Activated naive CD8-positive, alpha-beta T cell treated with anti-CD3 and anti-CD28 coated beads, Interleukin-2, amount 10 ng/mL, durations not matched to agents 7 days and 5 days (primary cell): ENCODE results near the gene STK32C. TPM values are rescaled to one million over a fixed set of nuclear protein-coding genes. Genes with fewer than 3 reads are reported as not detected.

ENCODE experiments used
- ATAC-seq: fragments of 150-1000 bp; cut with Tn5 transposase; one replicate; pipeline ENCODE4 v1.10.0; 2021; ENCODE audit warnings: low read depth, moderate library complexity
- POLR2A ChIA-PET: fragments of 350-600 bp; sonication (Branson Sonifier 250); formaldehyde crosslinking; loops from one replicate; lab custom pipeline; 2021; ENCODE audit warnings: antibody characterized with exemption; lab: Charles Lee
- DNase-seq: peaks from one replicate; pipeline ENCODE4 v3.0.0; 2021
- H3K27ac Mint-ChIP-seq: one replicate; pipeline ENCODE4 v1.8.0; 2022; ENCODE audit warnings: mild to moderate bottlenecking, mixed read lengths
- H3K27me3 Mint-ChIP-seq: one replicate; pipeline ENCODE4 v1.8.0; 2022; ENCODE audit warnings: mild to moderate bottlenecking, moderate library complexity, mixed read lengths
- H3K36me3 Mint-ChIP-seq: one replicate; pipeline ENCODE4 v1.8.0; 2021; ENCODE audit warnings: mild to moderate bottlenecking, mixed read lengths
- H3K4me1 Mint-ChIP-seq: one replicate; pipeline ENCODE4 v1.8.0; 2021; ENCODE audit warnings: mixed read lengths
- H3K4me3 Mint-ChIP-seq: one replicate; pipeline ENCODE4 v1.8.0; 2022; ENCODE audit warnings: mild to moderate bottlenecking, moderate library complexity, mixed read lengths
- H3K9me3 Mint-ChIP-seq: one replicate; pipeline ENCODE4 v1.8.0; 2021; ENCODE audit warnings: mixed read lengths
- total RNA-seq, 2 experiments: library from RNA; stranded (reverse); gene quantifications; one replicate each; pipeline ENCODE4 v1.2.3, GENCODE V29; 2021

Gene STK32C
- total RNA-seq, 2 experiments from 2014 or later = 12.5 TPM

DNA sequence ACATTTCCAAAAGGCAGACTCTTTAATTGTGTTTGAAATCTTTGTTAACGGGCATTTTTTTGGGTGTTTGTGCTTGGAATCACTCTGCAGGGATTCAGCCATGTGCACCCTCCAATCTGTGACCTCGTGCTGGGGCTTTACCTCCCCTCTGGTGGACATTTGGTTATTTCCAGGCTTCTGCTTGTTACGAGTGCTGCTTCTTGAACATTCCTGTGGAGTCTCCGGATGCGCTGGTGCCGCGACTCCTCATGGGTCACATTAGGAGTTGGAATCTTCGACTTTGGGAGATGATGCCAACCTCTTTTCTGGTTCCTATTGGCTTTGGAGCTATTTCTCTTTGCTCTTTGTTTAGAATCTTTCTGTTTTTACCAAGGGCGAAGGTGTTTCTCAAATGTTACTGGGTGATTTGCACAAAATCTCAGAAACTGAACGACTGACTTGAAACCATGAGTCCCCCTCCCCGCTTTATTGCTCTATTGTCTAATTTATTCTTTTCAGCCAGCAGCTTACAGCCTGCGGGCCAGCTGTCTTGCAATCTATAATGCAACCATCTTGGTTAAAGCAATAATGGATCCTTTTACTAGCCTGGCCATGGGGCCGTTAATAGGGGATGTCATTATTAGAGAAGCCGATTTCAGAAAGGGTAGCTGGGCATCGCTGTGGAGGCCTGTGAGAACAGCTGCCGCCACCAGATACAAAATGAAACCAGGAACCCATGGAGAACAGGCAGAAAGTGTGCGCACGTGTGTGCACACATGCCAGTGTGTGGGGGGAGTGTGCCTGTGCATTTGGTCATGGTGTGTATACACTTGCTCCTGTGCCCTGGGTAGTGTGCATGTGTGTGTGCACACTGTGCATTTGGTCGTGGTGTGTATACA is 130.9 kb downstream of the STK32C start:
- Mint-ChIP-seq H3K36me3 (no peaks in the 10 kb centered on the region), H3K9me3 (peaks cover 6% of the 10 kb centered on the region), H3K27ac (no peak overlapping the region), H3K4me1 (no peaks in the 10 kb centered on the region), H3K4me3 (no peak overlapping the region), H3K27me3 (peaks cover 22% of the 10 kb centered on the region)
- no peak for ATAC-seq
- no peak for DNase-seq
- POLR2A ChIA-PET = no interaction called here

DNA sequence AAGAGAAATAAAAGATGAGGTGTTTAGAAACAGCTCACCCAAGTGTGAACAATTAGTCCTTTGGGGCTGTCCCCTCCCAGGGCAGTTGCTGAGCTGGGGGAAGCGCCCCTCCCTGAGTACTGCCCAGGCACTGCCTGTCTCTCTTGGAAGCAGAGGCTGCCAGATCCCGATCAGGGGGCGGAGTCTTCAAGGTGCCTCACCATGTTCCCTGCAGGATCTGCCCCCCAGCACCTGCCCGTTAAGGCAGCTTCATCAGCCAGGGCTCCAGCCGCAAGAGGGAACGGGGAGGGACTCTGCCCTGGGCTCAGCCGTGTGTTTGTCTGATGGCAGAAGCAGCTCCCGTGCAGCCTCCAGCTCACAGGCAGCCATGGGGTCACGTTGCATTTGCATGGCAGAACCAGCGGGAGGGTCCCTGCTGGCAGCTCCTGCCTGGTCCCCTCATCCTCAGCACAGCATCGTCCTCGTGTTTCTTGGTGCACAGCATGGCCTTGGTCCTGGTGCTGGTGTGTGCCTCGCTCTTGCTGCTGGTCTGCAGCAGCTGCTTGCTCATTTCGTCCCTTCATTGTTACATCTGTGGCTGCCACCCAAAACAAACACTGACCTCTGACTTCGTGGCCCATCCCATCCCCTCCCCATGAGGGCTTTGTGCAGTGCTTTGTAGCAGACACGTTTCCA is 131.7 kb downstream of the STK32C start:
- DNase-seq = no peak
- H3K4me1 Mint-ChIP-seq = no peaks in the 10 kb centered on the region
- peaks cover 19% of the 10 kb centered on the region for H3K27me3 Mint-ChIP-seq
- POLR2A ChIA-PET = no interaction called here
- no peak for ATAC-seq
- no peak overlapping the region for H3K4me3 Mint-ChIP-seq
- no peak overlapping the region for H3K27ac Mint-ChIP-seq
- no peaks in the 10 kb centered on the region for H3K36me3 Mint-ChIP-seq
- H3K9me3 Mint-ChIP-seq = peaks cover 6% of the 10 kb centered on the region

DNA sequence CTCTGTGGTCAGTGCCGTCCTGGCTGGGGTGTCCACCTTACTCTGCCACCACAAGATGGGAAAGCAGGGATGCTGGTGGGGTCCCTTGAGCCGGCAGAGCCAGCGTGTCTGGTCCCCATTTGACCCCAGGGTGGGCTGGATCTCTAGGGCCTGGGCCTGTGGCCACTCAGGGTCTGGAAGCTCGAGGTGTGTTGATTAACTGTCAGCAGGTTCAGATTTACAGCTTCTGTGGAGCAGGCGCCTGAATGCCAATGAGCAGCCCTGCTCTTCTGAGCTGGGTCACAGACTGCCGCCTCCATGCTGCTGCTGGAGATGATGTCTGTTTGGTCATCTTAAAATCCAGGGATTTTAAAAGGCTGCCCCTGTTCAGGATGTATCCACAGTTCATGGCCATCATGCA is 132.3 kb downstream of the STK32C start:
- ATAC-seq = no peak

DNA sequence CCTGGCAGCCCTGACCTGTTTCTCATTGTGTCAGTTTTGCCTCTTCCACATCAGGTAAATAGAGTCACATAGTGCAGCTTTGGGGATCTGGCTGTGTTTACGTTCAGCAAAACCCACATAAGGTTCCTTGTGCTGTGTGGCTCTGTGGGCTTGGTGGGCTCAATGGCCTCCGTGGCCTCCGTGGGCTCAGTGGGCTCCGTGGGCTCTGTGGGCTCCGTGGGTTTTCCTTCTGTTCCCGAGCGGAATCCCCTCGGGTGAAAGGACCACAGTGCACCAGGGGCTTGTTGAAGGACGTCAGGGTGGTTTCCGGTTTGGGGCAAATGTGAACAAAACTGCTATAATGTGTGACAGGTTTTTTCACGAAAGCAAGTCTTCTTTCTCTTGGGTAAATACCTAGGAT is 133.5 kb downstream of the STK32C start:
- peaks cover 6% of the 10 kb centered on the region for H3K9me3 Mint-ChIP-seq
- no peaks in the 10 kb centered on the region for H3K36me3 Mint-ChIP-seq
- no peak overlapping the region for H3K4me3 Mint-ChIP-seq
- POLR2A ChIA-PET = no interaction called here
- ATAC-seq (no peak), DNase-seq (no peak)
- H3K4me1 Mint-ChIP-seq = no peaks in the 10 kb centered on the region
- peak overlapping the region; percentile 12 for H3K27ac Mint-ChIP-seq
- H3K27me3 Mint-ChIP-seq = peaks cover 15% of the 10 kb centered on the region

More for the DNA sequence above, 132.3 kb downstream of the STK32C start:
- no peaks in the 10 kb centered on the region for H3K36me3 Mint-ChIP-seq
- POLR2A ChIA-PET = no interaction called here
- no peaks in the 10 kb centered on the region for H3K4me1 Mint-ChIP-seq
- no peak overlapping the region for H3K4me3 Mint-ChIP-seq
- H3K27me3 Mint-ChIP-seq = peaks cover 15% of the 10 kb centered on the region
- H3K9me3 Mint-ChIP-seq = peaks cover 6% of the 10 kb centered on the region
- no peak for DNase-seq
- H3K27ac Mint-ChIP-seq = no peak overlapping the region

DNA sequence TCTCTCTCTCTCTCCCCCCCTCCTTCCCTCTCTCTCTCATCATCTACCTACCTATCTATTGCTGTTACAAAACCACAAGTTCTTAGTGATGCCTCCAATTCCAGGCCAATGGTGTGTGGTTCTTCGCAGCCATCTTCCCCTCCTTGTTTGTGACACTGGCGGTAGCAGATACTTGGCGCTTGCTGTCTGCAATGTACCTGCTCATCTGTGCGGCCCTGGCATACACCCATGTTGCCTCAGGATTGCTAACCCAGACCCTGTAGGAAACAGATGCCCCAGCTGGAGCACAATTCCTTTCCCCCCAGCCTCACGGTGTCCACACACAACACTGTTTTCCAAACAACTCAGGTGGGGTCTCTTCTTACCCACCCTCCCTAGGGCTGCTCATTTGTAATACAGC is 134.6 kb downstream of the STK32C start:
- Mint-ChIP-seq H3K4me3 (no peak overlapping the region), H3K4me1 (no peaks in the 10 kb centered on the region), H3K27ac (peak overlapping the region; percentile 28), H3K27me3 (peaks cover 15% of the 10 kb centered on the region), H3K9me3 (peaks cover 6% of the 10 kb centered on the region), H3K36me3 (no peaks in the 10 kb centered on the region)
- POLR2A ChIA-PET = no interaction called here
- ATAC-seq (no peak), DNase-seq (no peak)

DNA sequence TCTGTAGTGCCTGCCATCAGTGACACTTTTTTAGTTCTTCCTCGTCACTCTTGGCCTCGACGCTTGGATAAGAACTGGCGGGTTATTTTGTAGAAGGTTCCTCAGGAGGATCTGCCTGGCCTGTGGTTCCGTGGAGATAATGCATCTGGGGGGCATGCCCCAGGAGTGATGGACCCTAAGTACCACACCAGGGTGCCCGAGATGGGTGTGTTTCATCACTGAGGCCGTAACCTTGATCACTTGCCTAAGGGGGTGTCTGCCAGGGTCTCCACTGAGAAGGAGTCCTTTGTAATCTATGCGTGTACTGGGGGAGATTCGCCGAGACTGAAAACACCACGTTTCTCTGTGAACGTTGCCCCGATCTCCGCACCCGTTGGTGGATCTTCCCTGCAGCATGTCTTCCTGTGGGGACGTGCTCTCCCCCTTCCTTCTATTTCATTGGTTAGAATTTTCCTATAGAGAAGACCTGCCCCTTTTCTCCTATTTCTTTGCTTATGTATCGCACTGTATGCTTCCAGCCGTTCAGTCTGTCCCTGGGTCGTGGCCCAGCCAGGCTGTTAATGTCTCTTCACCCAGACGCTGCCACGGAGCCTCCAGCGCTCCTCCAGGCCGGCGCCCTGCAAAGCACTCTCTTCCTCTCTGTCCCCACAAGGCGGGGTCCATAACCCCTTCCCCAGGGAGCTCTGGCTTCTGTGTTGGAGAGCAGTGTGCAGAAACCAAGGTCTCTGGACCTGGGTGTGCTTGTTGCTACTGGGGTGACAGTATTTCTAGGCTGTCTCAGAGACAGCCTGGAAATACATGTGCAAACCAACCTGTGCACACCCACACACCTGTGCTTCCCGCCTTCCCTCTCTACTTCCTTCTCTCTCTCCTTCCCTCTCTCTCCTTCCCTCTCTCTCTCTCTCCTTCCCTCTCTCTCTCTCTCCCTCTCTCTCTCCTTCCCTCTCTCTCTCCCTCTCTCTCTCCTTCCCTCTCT is 135.4 kb downstream of the STK32C start:
- Mint-ChIP-seq H3K27ac (no peak overlapping the region), H3K27me3 (peaks cover 15% of the 10 kb centered on the region), H3K36me3 (no peaks in the 10 kb centered on the region), H3K9me3 (peaks cover 6% of the 10 kb centered on the region), H3K4me1 (no peaks in the 10 kb centered on the region), H3K4me3 (no peak overlapping the region)
- no peak for DNase-seq
- POLR2A ChIA-PET = no interaction called here
- no peak for ATAC-seq

DNA sequence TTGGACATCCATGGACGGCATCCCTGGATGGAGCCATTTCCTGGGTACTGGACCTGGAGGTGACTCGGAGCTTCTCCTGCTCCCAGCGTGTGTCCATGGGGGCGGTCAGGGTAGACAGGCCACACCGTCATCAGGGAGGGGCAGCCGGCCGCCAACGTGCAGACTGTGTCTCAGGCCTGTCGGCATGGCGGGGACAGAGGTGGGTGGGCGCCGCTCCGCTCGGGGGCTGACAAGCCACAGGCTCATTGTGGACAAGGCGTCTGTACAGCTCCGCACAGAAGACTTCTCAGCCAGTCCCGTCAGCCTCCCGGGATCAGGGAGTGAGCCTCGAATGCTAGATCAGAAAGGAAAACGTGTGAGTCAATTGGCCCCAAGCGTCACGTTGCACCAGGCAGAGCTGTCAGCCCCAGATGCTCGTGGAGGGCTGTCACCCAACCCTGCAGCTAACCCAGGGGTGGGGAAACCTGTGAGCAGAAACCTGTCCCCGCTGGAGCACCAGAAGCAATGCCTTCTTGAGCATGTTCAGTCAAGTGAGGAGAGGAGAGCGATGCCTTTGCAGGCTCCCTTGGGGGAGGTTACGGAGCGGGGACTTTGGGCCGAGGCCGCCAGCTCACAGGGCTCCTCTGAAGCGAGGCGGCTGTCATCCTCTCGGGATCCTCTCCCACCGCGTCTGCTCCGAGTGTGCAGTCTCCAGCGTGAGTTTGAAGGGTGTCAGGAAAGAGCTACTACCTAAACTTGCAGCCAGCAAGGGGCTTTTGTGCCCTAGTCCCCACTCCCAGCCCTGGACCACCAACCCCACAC is 137.0 kb downstream of the STK32C start:
- ATAC-seq (no peak), DNase-seq (no peak)
- H3K27me3 Mint-ChIP-seq = peaks cover 5% of the 10 kb centered on the region
- H3K4me1 Mint-ChIP-seq = peaks cover 3% of the 10 kb centered on the region
- H3K27ac Mint-ChIP-seq = no peak overlapping the region
- H3K4me3 Mint-ChIP-seq = no peak overlapping the region
- H3K36me3 Mint-ChIP-seq = no peaks in the 10 kb centered on the region
- POLR2A ChIA-PET = no interaction called here
- H3K9me3 Mint-ChIP-seq = peaks cover 6% of the 10 kb centered on the region

DNA sequence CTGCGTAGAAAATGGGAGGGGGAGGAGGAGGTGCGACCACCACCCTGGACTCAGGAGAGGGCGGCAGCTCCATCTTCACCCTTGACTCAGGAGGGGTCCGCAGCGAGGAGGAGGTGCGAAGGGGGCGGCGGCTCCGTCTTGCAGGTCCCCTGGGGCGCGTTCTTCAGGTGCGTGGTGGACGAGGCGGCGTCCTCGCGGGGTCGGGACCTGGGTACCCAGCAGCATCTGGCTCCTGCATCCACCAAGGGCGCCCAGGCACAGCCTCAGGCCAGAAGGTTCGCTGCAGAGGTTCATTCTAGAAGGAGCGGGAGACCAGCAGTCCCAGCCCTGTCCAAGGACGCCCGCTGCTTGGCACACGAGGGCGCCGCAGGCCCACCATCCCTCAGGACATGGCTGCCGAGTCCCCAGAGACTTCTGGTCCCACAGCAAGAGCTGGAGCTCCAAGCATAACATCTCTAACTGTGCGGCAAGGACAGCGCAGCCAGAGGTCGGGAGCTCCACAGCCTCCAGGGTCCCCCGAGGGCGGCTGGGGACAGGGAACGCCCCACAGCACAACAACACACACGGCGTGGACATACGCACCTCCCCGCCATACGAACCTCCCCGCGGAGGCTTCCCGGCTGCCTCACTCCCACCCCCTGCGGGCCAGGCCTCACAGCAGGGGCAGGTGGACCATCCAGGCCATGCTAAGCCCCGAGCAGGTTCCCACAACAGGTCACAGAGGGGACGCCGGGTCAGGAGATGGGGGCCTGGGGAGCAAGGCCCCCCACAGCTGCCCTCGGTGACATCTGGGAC is 137.8 kb downstream of the STK32C start:
- Mint-ChIP-seq H3K36me3 (no peaks in the 10 kb centered on the region), H3K27me3 (no peaks in the 10 kb centered on the region), H3K4me1 (peaks cover 3% of the 10 kb centered on the region), H3K9me3 (peaks cover 6% of the 10 kb centered on the region), H3K4me3 (no peak overlapping the region), H3K27ac (no peak overlapping the region)
- POLR2A ChIA-PET = no interaction called here
- DNase-seq (no peak), ATAC-seq (no peak)

DNA sequence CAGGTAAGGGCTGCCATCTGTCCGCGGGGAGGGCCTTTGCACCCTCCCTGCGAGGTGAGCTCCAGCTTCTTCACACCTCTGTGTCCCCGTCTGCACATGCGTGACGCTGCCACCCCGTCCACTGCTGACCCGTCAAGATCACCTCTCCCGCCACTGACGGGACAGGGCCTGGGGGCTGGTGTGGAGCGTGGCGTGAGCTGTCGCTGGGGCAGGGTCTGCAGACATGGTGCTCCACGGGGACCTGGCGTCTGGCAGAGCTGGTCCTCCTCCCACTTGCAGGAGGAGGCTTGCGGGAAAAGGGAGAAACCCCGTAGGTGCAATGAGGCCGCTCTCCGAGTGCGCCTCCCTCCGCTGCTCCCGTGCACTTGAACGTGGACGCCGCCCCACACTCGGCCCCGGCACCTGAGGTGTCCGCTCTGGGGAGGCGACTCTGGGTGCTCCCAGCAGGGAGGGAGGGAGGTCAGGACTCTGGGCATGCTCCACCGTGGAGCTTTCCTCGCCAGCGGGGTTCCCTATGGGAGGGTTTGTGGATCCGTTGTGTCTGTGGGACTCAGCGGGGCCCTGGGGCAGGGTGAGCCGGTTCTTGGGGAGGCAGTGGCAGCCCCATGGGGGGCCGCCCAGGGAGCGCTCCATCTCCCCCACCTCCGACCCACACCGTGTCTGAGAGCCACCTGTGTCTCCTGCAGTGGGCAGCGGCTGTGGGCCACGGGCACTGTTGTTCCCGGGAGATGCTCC is 138.6 kb downstream of the STK32C start:
- Mint-ChIP-seq H3K4me3 (no peak overlapping the region), H3K4me1 (peaks cover 3% of the 10 kb centered on the region), H3K9me3 (peaks cover 6% of the 10 kb centered on the region), H3K36me3 (no peaks in the 10 kb centered on the region), H3K27me3 (no peaks in the 10 kb centered on the region), H3K27ac (no peak overlapping the region)
- DNase-seq (no peak), ATAC-seq (no peak)
- POLR2A ChIA-PET = no interaction called here

DNA sequence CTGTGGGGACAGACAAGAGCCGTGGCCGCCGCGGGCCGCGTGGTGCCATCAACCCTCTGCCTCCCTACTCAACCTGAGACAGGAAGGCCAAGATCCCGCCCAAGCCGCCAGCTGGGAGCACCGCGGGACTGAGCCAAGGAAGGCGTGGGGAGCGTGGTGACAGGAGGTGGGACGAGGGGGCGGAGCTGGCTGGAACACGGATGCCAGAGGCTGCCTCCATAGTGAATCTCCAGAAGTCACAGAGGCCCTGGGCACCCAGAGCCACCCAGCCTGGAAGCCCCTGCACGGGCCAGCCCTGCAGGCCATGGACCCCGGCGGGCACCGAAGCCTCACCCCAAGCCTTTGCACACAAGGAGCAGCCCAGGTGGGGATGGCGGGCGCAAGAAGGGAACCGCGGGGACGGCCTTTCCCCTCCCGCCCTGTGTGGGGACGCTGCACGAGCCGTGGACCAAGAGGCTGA is 139.1 kb downstream of the STK32C start:
- H3K27ac Mint-ChIP-seq = no peak overlapping the region
- no peak for ATAC-seq

DNA sequence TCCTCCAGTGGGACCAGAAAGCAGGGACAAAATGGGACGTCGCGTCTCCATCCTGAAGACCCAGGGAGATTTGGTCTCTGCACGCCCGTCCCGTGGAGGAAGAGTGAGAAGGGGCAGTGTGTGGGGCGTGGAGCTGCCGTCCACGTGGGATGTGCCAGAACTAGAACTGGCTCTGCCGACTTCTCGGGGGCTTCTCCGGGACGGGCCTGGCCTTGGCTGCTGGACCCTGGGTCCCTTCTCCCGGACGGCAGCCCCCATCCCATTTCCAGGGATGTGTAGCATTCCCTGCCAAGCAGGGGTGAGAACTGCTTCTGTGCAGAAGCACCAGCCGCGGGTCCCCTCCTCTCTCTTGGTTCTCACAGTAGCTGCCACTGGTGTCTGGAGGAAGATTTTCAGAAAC is 139.8 kb downstream of the STK32C start:
- H3K9me3 Mint-ChIP-seq = no peaks in the 10 kb centered on the region
- no peaks in the 10 kb centered on the region for H3K27me3 Mint-ChIP-seq
- H3K36me3 Mint-ChIP-seq = no peaks in the 10 kb centered on the region
- peaks cover 3% of the 10 kb centered on the region for H3K4me1 Mint-ChIP-seq
- H3K4me3 Mint-ChIP-seq = no peak overlapping the region
- POLR2A ChIA-PET = no interaction called here
- no peak for DNase-seq
- ATAC-seq = no peak
- no peak overlapping the region for H3K27ac Mint-ChIP-seq

More for the DNA sequence above, 139.1 kb downstream of the STK32C start:
- POLR2A ChIA-PET = no interaction called here
- H3K4me3 Mint-ChIP-seq = no peak overlapping the region
- no peak for DNase-seq
- peaks cover 3% of the 10 kb centered on the region for H3K4me1 Mint-ChIP-seq
- no peaks in the 10 kb centered on the region for H3K27me3 Mint-ChIP-seq
- no peaks in the 10 kb centered on the region for H3K36me3 Mint-ChIP-seq
- peaks cover 4% of the 10 kb centered on the region for H3K9me3 Mint-ChIP-seq
